DND-41 (cell line): ENCODE data around the gene SLC10A3.

Source experiments
- ATAC-seq: fragments of 200-7000 bp; cut with Tn5 transposase; 3 replicates; pipeline ENCODE4 v1.9.1; 2021; ENCODE audit warnings: low read depth; ENCODE audit not compliant: insufficient read depth
- DNase-seq: peaks from one replicate; pipeline ENCODE4 v3.0.0-alpha.2; 2020
- H2AFZ ChIP-seq: 2 replicates; pipeline ENCODE4 v1.6.0; 2012; ENCODE audit warnings: low read depth, low read length
- H3K27ac ChIP-seq: 2 replicates; pipeline ENCODE4 v1.5.1; 2012; ENCODE audit warnings: low read length, inconsistent platforms
- H3K27me3 ChIP-seq: fragments of 200-600 bp; sonication (generic); 2 replicates; pipeline ENCODE4 v1.6.0; 2012; ENCODE audit warnings: low read length, mild to moderate bottlenecking, inconsistent platforms; ENCODE audit not compliant: insufficient read depth, poor library complexity
- H3K36me3 ChIP-seq: 2 replicates; pipeline ENCODE4 v1.5.1; 2012; ENCODE audit warnings: low read length, inconsistent platforms; ENCODE audit not compliant: insufficient read depth
- H3K4me1 ChIP-seq: 2 replicates; pipeline ENCODE4 v1.5.1; 2012; ENCODE audit warnings: mild to moderate bottlenecking, low read length; ENCODE audit not compliant: insufficient read depth
- H3K4me2 ChIP-seq: 2 replicates; pipeline ENCODE4 v1.6.0; 2012; ENCODE audit warnings: mild to moderate bottlenecking, moderate library complexity, low read length, inconsistent platforms; ENCODE audit not compliant: insufficient read depth
- H3K4me3 ChIP-seq, 2 experiments: fragments of 200-600 bp in 1 of 2; shearing (Covaris generic) in 1 of 2; 2 replicates each; pipeline ENCODE4 v1.5.1; 2012 to 2016; ENCODE audit warnings: inconsistent platforms in 2 of 2, low read length in 2 of 2, mild to moderate bottlenecking in 2 of 2, low read depth in 1 of 2, moderate library complexity in 1 of 2
- H3K79me2 ChIP-seq: 2 replicates; pipeline ENCODE4 v1.6.0; 2012; ENCODE audit warnings: low read length, inconsistent platforms; ENCODE audit not compliant: insufficient read depth
- H3K9ac ChIP-seq: 2 replicates; pipeline ENCODE4 v1.6.0; 2012; ENCODE audit warnings: low read depth, mild to moderate bottlenecking, inconsistent platforms, low read length, moderate library complexity
- H3K9me3 ChIP-seq: 2 replicates; pipeline ENCODE4 v1.5.1; 2012; ENCODE audit warnings: low read length, moderate library complexity, mild to moderate bottlenecking, inconsistent platforms; ENCODE audit not compliant: insufficient read depth, severe bottlenecking
- H4K20me1 ChIP-seq: 2 replicates; pipeline ENCODE4 v1.6.0; 2012; ENCODE audit warnings: low read length; ENCODE audit not compliant: insufficient read depth
- CTCF ChIP-seq: IDR thresholded peaks from 2 replicates; pipeline ENCODE4 v1.5.1; 2012; ENCODE audit warnings: borderline replicate concordance, low read length, moderate library complexity, mild to moderate bottlenecking; ENCODE audit not compliant: poor library complexity, severe bottlenecking; ENCODE audit errors: extremely low read depth
- EZH2 ChIP-seq: IDR thresholded peaks from 3 replicates; pipeline ENCODE4 v1.6.1; 2012; ENCODE audit warnings: borderline replicate concordance, low read depth, mild to moderate bottlenecking, moderate library complexity, low read length, inconsistent platforms; ENCODE audit not compliant: severe bottlenecking

SLC10A3 gene

GRCh38 chrX:154443479-154443910, 46.9 kb downstream of the SLC10A3 start:
- H3K4me2 ChIP-seq: peak overlapping the region; percentile 66
- ATAC-seq (peak; percentile 43; the same call in 2 of the 3 replicates), DNase-seq (no peak)
- no peaks in the 10 kb centered on the region for H3K27me3 ChIP-seq
- H3K9ac ChIP-seq: peak overlapping the region; percentile 60; the same call in 1 of the 2 replicates
- H3K9me3 ChIP-seq: no peaks in the 10 kb centered on the region
- peaks cover 21% of the 10 kb centered on the region; the same call in 1 of the 2 replicates for H4K20me1 ChIP-seq
- H3K79me2 ChIP-seq: peaks cover 17% of the 10 kb centered on the region
- no peak overlapping the region; the same call in 1 of the 2 replicates for H2AFZ ChIP-seq
- no peak overlapping the region for H3K27ac ChIP-seq
- TF ChIP-seq CTCF: no peak
- no peak for TF ChIP-seq EZH2
- H3K36me3 ChIP-seq: peaks cover 39% of the 10 kb centered on the region
- H3K4me3 ChIP-seq: peak overlapping the region in 1 of 2 experiments; percentile 46; a peak in 2 of 4 replicates
- peaks cover 24% of the 10 kb centered on the region for H3K4me1 ChIP-seq

DNA sequence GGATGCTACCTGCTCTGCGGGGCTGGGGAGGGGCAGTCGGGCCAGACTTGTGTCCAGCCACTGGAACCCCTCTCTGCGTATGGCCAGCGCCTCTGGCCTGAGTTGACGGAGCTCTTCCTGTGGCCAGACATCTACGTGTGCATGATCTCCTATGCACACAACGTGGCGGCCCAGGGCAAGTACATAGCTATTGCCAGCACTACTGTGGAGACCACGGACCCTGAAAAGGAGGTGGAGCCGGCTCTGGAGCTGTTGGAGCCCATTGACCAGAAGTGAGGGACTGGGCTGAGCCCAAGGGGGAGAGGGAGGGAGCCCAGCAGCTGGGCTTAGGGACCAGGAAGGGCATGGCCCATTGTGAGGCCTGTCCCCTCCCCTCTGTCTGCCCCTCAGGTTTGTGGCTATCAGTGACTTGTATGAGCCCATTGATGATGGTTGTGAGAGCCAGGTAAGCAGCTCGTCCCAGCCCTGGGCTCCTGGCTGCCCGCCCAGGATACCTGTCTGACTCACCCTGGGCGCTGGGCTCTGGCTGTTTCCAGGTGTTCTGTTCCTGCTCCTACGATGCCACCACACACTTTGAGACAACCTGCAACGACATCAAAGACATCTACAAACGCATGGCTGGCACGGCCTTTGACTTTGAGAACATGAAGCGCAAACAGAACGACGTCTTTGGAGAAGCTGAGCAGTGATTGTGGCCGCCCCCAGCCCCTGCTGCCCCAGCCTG, 48.3 kb downstream of the SLC10A3 start:
- no peak overlapping the region for H3K4me2 ChIP-seq
- H3K36me3 ChIP-seq: peaks cover 43% of the 10 kb centered on the region
- ATAC-seq (no peak), DNase-seq (no peak)
- H3K4me3 ChIP-seq: no peak overlapping the region
- TF ChIP-seq CTCF (no peak), EZH2 (no peak)
- H3K9me3 ChIP-seq: no peaks in the 10 kb centered on the region
- no peak overlapping the region for H2AFZ ChIP-seq
- H3K9ac ChIP-seq: no peak overlapping the region
- peaks cover 34% of the 10 kb centered on the region for H3K4me1 ChIP-seq
- H3K27ac ChIP-seq: no peak overlapping the region
- H3K27me3 ChIP-seq: no peaks in the 10 kb centered on the region
- peaks cover 30% of the 10 kb centered on the region for H3K79me2 ChIP-seq
- peaks cover 31% of the 10 kb centered on the region for H4K20me1 ChIP-seq

GRCh38 chrX:154441564-154441963, 48.9 kb downstream of the SLC10A3 start:
- H4K20me1 ChIP-seq: peaks cover 31% of the 10 kb centered on the region
- no peak for TF ChIP-seq CTCF
- TF ChIP-seq EZH2: no peak
- DNase-seq (no peak), ATAC-seq (no peak)
- no peaks in the 10 kb centered on the region for H3K27me3 ChIP-seq
- H3K27ac ChIP-seq: no peak overlapping the region
- H3K9me3 ChIP-seq: no peaks in the 10 kb centered on the region
- no peak overlapping the region for H2AFZ ChIP-seq
- H3K36me3 ChIP-seq: peaks cover 43% of the 10 kb centered on the region
- H3K4me2 ChIP-seq: no peak overlapping the region
- H3K4me3 ChIP-seq: no peak overlapping the region
- peaks cover 34% of the 10 kb centered on the region for H3K4me1 ChIP-seq
- peaks cover 31% of the 10 kb centered on the region for H3K79me2 ChIP-seq
- no peak overlapping the region for H3K9ac ChIP-seq
